Measurements from ENCODE around the gene SLC25A13. TPM values are rescaled to one million over a fixed set of nuclear protein-coding genes. Genes with fewer than 3 reads are reported as not detected.

The SLC25A13 gene
- total RNA-seq, 1 experiment from 2014 or later: 71.7 TPM

DNA sequence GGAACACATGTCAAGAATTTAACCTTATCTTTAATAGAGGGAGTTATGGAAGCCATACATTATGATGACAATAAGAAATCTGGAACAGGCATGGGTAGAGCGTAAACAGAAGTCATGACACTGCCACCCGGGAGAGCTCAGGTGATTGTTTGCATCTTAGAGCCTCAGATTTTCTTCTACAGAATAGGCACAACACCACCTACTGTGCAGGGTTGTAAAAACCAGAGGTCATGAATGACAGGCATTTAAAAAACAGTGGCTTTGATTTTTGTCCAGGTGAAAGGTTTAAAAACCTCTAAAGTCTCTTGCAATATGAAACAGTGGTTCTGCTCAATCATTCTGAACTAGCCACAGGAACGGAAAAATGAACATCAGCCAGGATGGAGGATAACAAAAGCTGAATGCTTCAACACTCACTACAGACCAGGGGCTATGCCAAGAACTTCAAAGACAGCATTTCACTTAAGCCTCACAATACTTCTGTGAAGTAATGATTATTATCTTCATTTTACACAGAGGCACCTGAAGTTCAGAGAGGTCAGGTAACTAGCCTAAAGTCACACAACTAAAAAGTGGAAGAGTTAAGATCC, 123.8 kb downstream of the SLC25A13 start:
- H4K5ac ChIP-seq (ENCODE audit: insufficient read length, low read depth, low read length): no peak overlapping the region
- no peak overlapping the region for H3K27ac Mint-ChIP-seq
- no CpG with 5 or more reads among the region's 3 CpGs for WGBS (ENCODE audit: extremely low coverage, insufficient read length, low lambda C conversion rate)

More for the DNA sequence above, 123.8 kb downstream of the SLC25A13 start:
- no peak; the same call in 2 of the 3 replicates for TF ChIP-seq CTCF (conservative IDR thresholded peaks at IDR 0.05)
- Histone ChIP-seq H3T11ph (ENCODE audit: low read length) (no peak overlapping the region), H3K14ac (ENCODE audit: insufficient read depth, low read length) (no peak overlapping the region), H3K9ac (ENCODE audit: extremely low read depth, insufficient read length, low read length) (no peak overlapping the region), H2BK5ac (ENCODE audit: insufficient read length, low read length) (no peak overlapping the region), H2AK5ac (ENCODE audit: insufficient read length, low read length) (no peak overlapping the region), H3K23me2 (ENCODE audit: insufficient read length, low read depth, low read length, poor library complexity, severe bottlenecking) (no peaks in the 10 kb centered on the region), H3K27ac (ENCODE audit: insufficient read length, low read depth, low read length) (no peak overlapping the region), H4K20me1 (ENCODE audit: control insufficient read depth, insufficient read depth, insufficient read length) (no peaks in the 10 kb centered on the region), H2BK120ac (ENCODE audit: low read depth, low read length, poor library complexity, severe bottlenecking) (no peak overlapping the region), H3K4me1 (ENCODE audit: insufficient read depth, low read length) (no peaks in the 10 kb centered on the region), H4K8ac (replicated peaks; ENCODE audit: insufficient read length, low read depth, low read length) (no peak overlapping the region), H3K56ac (ENCODE audit: insufficient read length, low read depth, low read length) (no peak overlapping the region), H3K79me2 (ENCODE audit: insufficient read depth, low read length) (no peaks in the 10 kb centered on the region), H3K9me3 (ENCODE audit: control insufficient read depth, low read depth, low read length) (no peaks in the 10 kb centered on the region), H3K79me1 (ENCODE audit: insufficient read depth, low read depth, low read length, poor library complexity, severe bottlenecking) (no peaks in the 10 kb centered on the region), H2BK20ac (ENCODE audit: low read depth, low read length, poor library complexity, severe bottlenecking) (no peak overlapping the region), H2BK12ac (ENCODE audit: insufficient read length, low read depth, low read length) (no peak overlapping the region), H3K4ac (ENCODE audit: low read depth, low read length) (no peak overlapping the region), H3K27me3 (ENCODE audit: insufficient read depth, low read length) (no peaks in the 10 kb centered on the region), H3K4me2 (ENCODE audit: insufficient read depth, insufficient read length, low read length) (no peak overlapping the region), H3K18ac (ENCODE audit: insufficient read length, low read depth, low read length) (no peak overlapping the region), H3K23ac (ENCODE audit: insufficient read length, low read depth, low read length) (no peak overlapping the region), H4K91ac (ENCODE audit: insufficient read length, low read depth, low read length) (no peak overlapping the region), H2BK15ac (ENCODE audit: low read depth, low read length) (no peak overlapping the region), H2AFZ (ENCODE audit: low read length) (no peak overlapping the region)
- Mint-ChIP-seq H3K36me3 (ENCODE audit: insufficient read depth in 1 of 3, low read depth in 3 of 3) (peaks cover 0 to 5% (median 4%) of the 10 kb centered on the region in 3 experiments; a peak in 4 of 7 replicates), H3K4me1 (peaks cover 18 to 27% of the 10 kb centered on the region in 2 experiments), H3K4me3 (no peak overlapping the region), H3K27me3 (ENCODE audit: low read depth) (peaks cover 12% of the 10 kb centered on the region), H3K9me3 (no peaks in the 10 kb centered on the region)
- DNase-seq: no peak

Measured in H9 (cell line).